Endodermal cell (in vitro differentiated cells): ENCODE measurements around the gene LYRM4. TPM values are rescaled to one million over a fixed set of nuclear protein-coding genes. Genes with fewer than 3 reads are reported as not detected.

Source experiments
- DNase-seq: peaks from one replicate; pipeline ENCODE4 v3.0.0-alpha.2; 2017
- H3K27ac ChIP-seq: 2 replicates; pipeline ENCODE4 v1.5.1; 2013; ENCODE audit warnings: mild to moderate bottlenecking, low read depth, low read length, moderate library complexity
- H3K27me3 ChIP-seq: 2 replicates; pipeline ENCODE4 v1.6.1; 2013; ENCODE audit warnings: mild to moderate bottlenecking, low read length, moderate library complexity; ENCODE audit not compliant: insufficient read depth, control insufficient read depth, poor library complexity, severe bottlenecking
- H3K36me3 ChIP-seq: 2 replicates; pipeline ENCODE4 v1.7.0; 2013; ENCODE audit warnings: mild to moderate bottlenecking, low read length, moderate library complexity; ENCODE audit not compliant: control insufficient read depth, insufficient read depth
- H3K4me1 ChIP-seq: one replicate; pipeline ENCODE4 v1.7.0; 2013; ENCODE audit warnings: low read length; ENCODE audit not compliant: control insufficient read depth, insufficient read depth
- H3K4me3 ChIP-seq: 2 replicates; pipeline ENCODE4 v1.5.1; 2013; ENCODE audit warnings: mild to moderate bottlenecking, low read length, moderate library complexity
- H3K9ac ChIP-seq: 2 replicates; pipeline ENCODE4 v1.6.1; 2013; ENCODE audit warnings: mild to moderate bottlenecking, low read length, moderate library complexity; ENCODE audit not compliant: poor library complexity, severe bottlenecking; ENCODE audit errors: extremely low read depth
- H3K9me3 ChIP-seq: 2 replicates; pipeline ENCODE4 v1.6.1; 2013; ENCODE audit warnings: mild to moderate bottlenecking, low read length, moderate library complexity; ENCODE audit not compliant: control insufficient read depth
- H3K27ac Mint-ChIP-seq: 2 replicates; pipeline ENCODE4 v1.8.0; 2020; ENCODE audit warnings: mixed read lengths
- H3K27me3 Mint-ChIP-seq: 2 replicates; pipeline ENCODE4 v1.8.0; 2021; ENCODE audit warnings: mild to moderate bottlenecking, mixed read lengths; ENCODE audit not compliant: insufficient read depth
- H3K36me3 Mint-ChIP-seq: 2 replicates; pipeline ENCODE4 v1.8.0; 2020; ENCODE audit warnings: low read depth, mixed read lengths
- H3K4me1 Mint-ChIP-seq: 2 replicates; pipeline ENCODE4 v1.8.0; 2020; ENCODE audit warnings: mixed read lengths
- H3K4me3 Mint-ChIP-seq: 2 replicates; pipeline ENCODE4 v1.8.0; 2020; ENCODE audit warnings: mild to moderate bottlenecking, moderate library complexity, mixed read lengths
- H3K9me3 Mint-ChIP-seq: 2 replicates; pipeline ENCODE4 v1.8.0; 2020; ENCODE audit warnings: mild to moderate bottlenecking, mixed read lengths
- CTCF ChIP-seq: fragments of 200-600 bp; sonication (generic); conservative IDR thresholded peaks from 2 replicates; pipeline ENCODE4 v1.5.0; 2021; ENCODE audit warnings: antibody characterized with exemption, mild to moderate bottlenecking
- WGBS, 2 experiments: methylation state at CpG; one replicate each; pipeline versions ENCODE4 v1.1.5 to v1.1.7; 2013; ENCODE audit warnings: missing lambda C conversion rate in 2 of 2, mixed read lengths in 1 of 2; ENCODE audit not compliant: insufficient coverage in 1 of 2, insufficient read length in 1 of 2; 5-methylcytosine and 5-hydroxymethylcytosine counted together
- total RNA-seq, 2 donors: library from RNA; stranded (reverse); fragmentation: NEBNext Ultra II Directional in 1 of 2; extraction: Animal tissue kit (Norgen Biotek cat#: 25700) in 1 of 2; gene quantifications; 2 replicates in 1 of 2; 3 replicates in 1 of 2; pipeline ENCODE4 v1.2.1, GENCODE V29; 2021

Gene LYRM4
- total RNA-seq, 2 donors from 2014 or later: 32.1 to 44.3 TPM

- no peaks in the 10 kb centered on the region for H3K9me3 ChIP-seq
- H3K4me3 Mint-ChIP-seq: no peak overlapping the region
- no peak for DNase-seq
- H3K9me3 Mint-ChIP-seq: no peaks in the 10 kb centered on the region
- peaks cover 7% of the 10 kb centered on the region for H3K4me1 Mint-ChIP-seq
- no peak overlapping the region for H3K27ac ChIP-seq
- H3K4me3 ChIP-seq: no peak overlapping the region
- no peak overlapping the region for H3K27ac Mint-ChIP-seq
- TF ChIP-seq CTCF: no peak
- no peaks in the 10 kb centered on the region for H3K27me3 Mint-ChIP-seq
- no peaks in the 10 kb centered on the region for H3K27me3 ChIP-seq
- H3K36me3 ChIP-seq: no peaks in the 10 kb centered on the region
- H3K4me1 ChIP-seq: no peaks in the 10 kb centered on the region
- peaks cover 1% of the 10 kb centered on the region for H3K36me3 Mint-ChIP-seq
- no peak overlapping the region for H3K9ac ChIP-seq
- 86 to 89% methylated on average over 4 to 9 of the region's 9 CpGs for WGBS, 2 experiments
These were observed 75.9 kb downstream of the LYRM4 start for GRCh38 chr6:5184878-5185277.

- H3K4me1 Mint-ChIP-seq: peaks cover 7% of the 10 kb centered on the region
- TF ChIP-seq CTCF: no peak
- Histone ChIP-seq H3K27me3 (no peaks in the 10 kb centered on the region), H3K4me3 (no peak overlapping the region), H3K4me1 (no peaks in the 10 kb centered on the region), H3K27ac (no peak overlapping the region), H3K9me3 (no peaks in the 10 kb centered on the region), H3K9ac (no peak overlapping the region), H3K36me3 (no peaks in the 10 kb centered on the region)
- H3K27ac Mint-ChIP-seq: no peak overlapping the region
- 80% methylated on average over 2 of the region's 2 CpGs; no CpG with 5 or more reads in 1 of the 2 experiments for WGBS, 2 experiments
- no peak overlapping the region for H3K4me3 Mint-ChIP-seq
- peaks cover 1% of the 10 kb centered on the region for H3K36me3 Mint-ChIP-seq
- no peaks in the 10 kb centered on the region for H3K27me3 Mint-ChIP-seq
- DNase-seq: no peak
- no peaks in the 10 kb centered on the region for H3K9me3 Mint-ChIP-seq
These were observed 76.5 kb downstream of the LYRM4 start for GRCh38 chr6:5184218-5184617.

- no peaks in the 10 kb centered on the region for H3K27me3 Mint-ChIP-seq
- no peaks in the 10 kb centered on the region for H3K36me3 Mint-ChIP-seq
- 88 to 100% methylated on average over 1 to 4 of the region's 4 CpGs for WGBS, 2 experiments
- no peaks in the 10 kb centered on the region for H3K4me1 ChIP-seq
- no peaks in the 10 kb centered on the region for H3K27me3 ChIP-seq
- no peak overlapping the region for H3K27ac Mint-ChIP-seq
- H3K9me3 Mint-ChIP-seq: no peaks in the 10 kb centered on the region
- no peak for DNase-seq
- H3K4me3 Mint-ChIP-seq: no peak overlapping the region
- no peaks in the 10 kb centered on the region for H3K9me3 ChIP-seq
- peaks cover 10% of the 10 kb centered on the region for H3K4me1 Mint-ChIP-seq
- H3K4me3 ChIP-seq: no peak overlapping the region
- H3K27ac ChIP-seq: no peak overlapping the region
- TF ChIP-seq CTCF: no peak
- no peaks in the 10 kb centered on the region for H3K36me3 ChIP-seq
- H3K9ac ChIP-seq: no peak overlapping the region
These were observed 79.0 kb downstream of the LYRM4 start for GRCh38 chr6:5181510-5182317.
